BLaER1 (cell line): ENCODE results near the gene GNG13.

Source experiments
- H3K27ac ChIP-seq: shearing (Covaris generic); formaldehyde crosslinking; 2 replicates; pipeline ENCODE4 v1.8.1; 2022
- H3K27me3 ChIP-seq: shearing (Covaris generic); formaldehyde crosslinking; 2 replicates; pipeline ENCODE4 v1.8.1; 2022
- H3K36me3 ChIP-seq: shearing (Covaris generic); formaldehyde crosslinking; 2 replicates; pipeline ENCODE4 v1.8.1; 2022
- H3K4me1 ChIP-seq: shearing (Covaris generic); formaldehyde crosslinking; 2 replicates; pipeline ENCODE4 v1.8.1; 2022
- H3K4me2 ChIP-seq: shearing (Covaris generic); formaldehyde crosslinking; 2 replicates; pipeline ENCODE4 v1.8.1; 2022
- H3K4me3 ChIP-seq: shearing (Covaris generic); formaldehyde crosslinking; 2 replicates; pipeline ENCODE4 v1.8.1; 2022
- H3K9ac ChIP-seq: shearing (Covaris generic); formaldehyde crosslinking; 2 replicates; pipeline ENCODE4 v1.8.1; 2022
- H3K9me3 ChIP-seq: shearing (Covaris generic); formaldehyde crosslinking; 2 replicates; pipeline ENCODE4 v1.8.1; 2022
- H4K20me1 ChIP-seq: shearing (Covaris generic); formaldehyde crosslinking; 2 replicates; pipeline ENCODE4 v1.8.1; 2022
- Cebpa-rat ChIP-seq: shearing (Covaris generic); IDR thresholded peaks from 2 replicates; pipeline ENCODE4 v1.8.1; 2022

Gene GNG13

GRCh38 chr16:790086-790485 lies 10.4 kb downstream of the GNG13 start:
- H3K27ac ChIP-seq: no peak overlapping the region
- H3K9me3 ChIP-seq: no peaks in the 10 kb centered on the region
- peaks cover 41% of the 10 kb centered on the region for H3K4me1 ChIP-seq
- H3K4me2 ChIP-seq: peak overlapping the region; percentile 97
- no peak overlapping the region for H3K4me3 ChIP-seq
- peaks cover 78% of the 10 kb centered on the region for H3K36me3 ChIP-seq
- TF ChIP-seq Cebpa-rat: no peak
- peak overlapping the region; percentile 88; the same call in 1 of the 2 replicates for H3K9ac ChIP-seq
- peaks cover 69% of the 10 kb centered on the region for H4K20me1 ChIP-seq
- H3K27me3 ChIP-seq: no peaks in the 10 kb centered on the region

- Histone ChIP-seq H3K27ac (peak overlapping the region; percentile 83; the same call in 1 of the 2 replicates), H3K4me2 (peak overlapping the region; percentile 97), H3K4me3 (peak overlapping the region; percentile 93), H3K9me3 (no peaks in the 10 kb centered on the region), H3K9ac (peak overlapping the region; percentile 88), H3K27me3 (no peaks in the 10 kb centered on the region), H3K4me1 (peaks cover 47% of the 10 kb centered on the region), H4K20me1 (peaks cover 70% of the 10 kb centered on the region), H3K36me3 (peaks cover 78% of the 10 kb centered on the region)
- no peak for TF ChIP-seq Cebpa-rat
These were observed 11.2 kb downstream of the GNG13 start for GRCh38 chr16:789191-789850.

GRCh38 chr16:788399-789126 lies 12.0 kb downstream of the GNG13 start, which contains the start of gene CHTF18:
CHTF18 (plus strand) TSS chr16:788620; CDS start chr16:788685, 65 bp downstream.
- Histone ChIP-seq H3K4me1 (peaks cover 55% of the 10 kb centered on the region), H3K9me3 (no peaks in the 10 kb centered on the region), H3K27ac (peak within 1 kb of the TSS; percentile 89), H3K27me3 (no peaks in the 10 kb centered on the region), H3K4me3 (peak within 1 kb of the TSS; percentile 96), H4K20me1 (peaks cover 71% of the 10 kb centered on the region), H3K4me2 (peak within 1 kb of the TSS; percentile 97), H3K9ac (peak within 1 kb of the TSS; percentile 94), H3K36me3 (peaks cover 74% of the 10 kb centered on the region)
- TF ChIP-seq Cebpa-rat: no peak

- H4K20me1 ChIP-seq: peaks cover 71% of the 10 kb centered on the region
- no peaks in the 10 kb centered on the region for H3K9me3 ChIP-seq
- H3K36me3 ChIP-seq: peaks cover 68% of the 10 kb centered on the region
- peak within 1 kb of the TSS; percentile 97 for H3K4me2 ChIP-seq
- TF ChIP-seq Cebpa-rat: no peak
- peak within 1 kb of the TSS; percentile 89 for H3K27ac ChIP-seq
- peak within 1 kb of the TSS; percentile 96 for H3K4me3 ChIP-seq
- H3K27me3 ChIP-seq: no peaks in the 10 kb centered on the region
- peak within 1 kb of the TSS; percentile 94 for H3K9ac ChIP-seq
- peaks cover 60% of the 10 kb centered on the region for H3K4me1 ChIP-seq
These were observed 12.5 kb downstream of the GNG13 start, which contains the start of gene RPUSD1 for GRCh38 chr16:787978-788398. RPUSD1 (minus strand) TSS chr16:788381; CDS start chr16:787737, 644 bp downstream.

- Histone ChIP-seq H3K27ac (peak overlapping the region; percentile 89), H3K9ac (peak overlapping the region; percentile 94)
These were observed 13.1 kb downstream of the GNG13 start for GRCh38 chr16:787321-787966.

GRCh38 chr16:785563-786535 lies 14.7 kb downstream of the GNG13 start:
- Histone ChIP-seq H3K36me3 (peaks cover 47% of the 10 kb centered on the region), H3K4me2 (peak overlapping the region; percentile 64), H4K20me1 (peaks cover 66% of the 10 kb centered on the region), H3K4me3 (no peak overlapping the region), H3K9me3 (no peaks in the 10 kb centered on the region), H3K9ac (no peak overlapping the region), H3K27me3 (no peaks in the 10 kb centered on the region), H3K27ac (no peak overlapping the region), H3K4me1 (peaks cover 70% of the 10 kb centered on the region)
- no peak for TF ChIP-seq Cebpa-rat

More at GRCh38 chr16:787321-787966, 13.1 kb downstream of the GNG13 start:
- Histone ChIP-seq H3K4me1 (peaks cover 66% of the 10 kb centered on the region), H4K20me1 (peaks cover 71% of the 10 kb centered on the region), H3K9me3 (no peaks in the 10 kb centered on the region), H3K36me3 (peaks cover 63% of the 10 kb centered on the region), H3K4me3 (peak overlapping the region; percentile 96), H3K27me3 (no peaks in the 10 kb centered on the region), H3K4me2 (peak overlapping the region; percentile 95)
- TF ChIP-seq Cebpa-rat: no peak

GRCh38 chr16:784431-784830 lies 16.1 kb downstream of the GNG13 start:
- H3K36me3 ChIP-seq: peaks cover 32% of the 10 kb centered on the region
- no peaks in the 10 kb centered on the region for H3K27me3 ChIP-seq
- no peak for TF ChIP-seq Cebpa-rat
- no peaks in the 10 kb centered on the region for H3K9me3 ChIP-seq
- H3K4me3 ChIP-seq: no peak overlapping the region
- H3K4me2 ChIP-seq: no peak overlapping the region
- no peak overlapping the region for H3K27ac ChIP-seq
- H3K4me1 ChIP-seq: peaks cover 64% of the 10 kb centered on the region
- peaks cover 52% of the 10 kb centered on the region for H4K20me1 ChIP-seq
- H3K9ac ChIP-seq: no peak overlapping the region

GRCh38 chr16:783404-784161 lies 17.0 kb downstream of the GNG13 start:
- H4K20me1 ChIP-seq: peaks cover 43% of the 10 kb centered on the region
- no peak overlapping the region for H3K4me3 ChIP-seq
- peak overlapping the region; percentile 79 for H3K4me2 ChIP-seq
- no peak overlapping the region for H3K27ac ChIP-seq
- TF ChIP-seq Cebpa-rat: no peak
- peaks cover 32% of the 10 kb centered on the region for H3K36me3 ChIP-seq
- no peak overlapping the region for H3K9ac ChIP-seq
- H3K4me1 ChIP-seq: peaks cover 64% of the 10 kb centered on the region
- H3K9me3 ChIP-seq: no peaks in the 10 kb centered on the region
- H3K27me3 ChIP-seq: no peaks in the 10 kb centered on the region
